GM12878 (cell line): ENCODE measurements around the gene PAQR5.

Experiments
- ATF3 ChIP-seq: IDR thresholded peaks from 2 replicates; pipeline ENCODE4 v1.6.1; 2011; ENCODE audit warnings: low read depth, mild to moderate bottlenecking, low read length, moderate library complexity, borderline replicate concordance; ENCODE audit errors: extremely low read depth
- BACH1 ChIP-seq: fragments of 450-650 bp; IDR thresholded peaks from 2 replicates; pipeline ENCODE4 v1.6.1; 2017; ENCODE audit warnings: mild to moderate bottlenecking, borderline replicate concordance
- BHLHE40 ChIP-seq, 2 experiments: fragments of 450-650 bp in 1 of 2; IDR thresholded peaks; 2 replicates each; pipeline ENCODE4 v1.6.1; 2011 to 2017; ENCODE audit warnings: low read depth in 2 of 2, borderline replicate concordance in 1 of 2, improper control_type of control experiment in 1 of 2, low read length in 1 of 2, mild to moderate bottlenecking in 1 of 2
- CTCF ChIP-seq, 3 experiments: IDR thresholded peaks in 2 of 3; conservative IDR thresholded peaks in 1 of 3; 2 replicates each; pipeline ENCODE4 v1.5.1; 2011; ENCODE audit warnings: low read depth in 3 of 3, low read length in 3 of 3, mild to moderate bottlenecking in 3 of 3, control low read depth in 2 of 3, moderate library complexity in 2 of 3, inconsistent platforms in 1 of 3, mixed read lengths in 1 of 3; ENCODE audit not compliant: control insufficient read depth in 2 of 3, insufficient read depth in 1 of 3; ENCODE audit errors: extremely low read depth in 1 of 3
- ETV6 ChIP-seq, 2 experiments: fragments of 450-650 bp in 1 of 2; IDR thresholded peaks in 1 of 2; conservative IDR thresholded peaks in 1 of 2; 2 replicates each; pipeline ENCODE4 v1.6.1; 2014; ENCODE audit warnings: antibody characterized with exemption in 1 of 2, borderline replicate concordance in 1 of 2, low read depth in 1 of 2, mild to moderate bottlenecking in 1 of 2, moderate library complexity in 1 of 2
- EZH2 ChIP-seq: IDR thresholded peaks from 2 replicates; pipeline ENCODE4 v1.6.1; 2012; ENCODE audit warnings: low read depth, mild to moderate bottlenecking, control low read depth, inconsistent platforms, low read length, borderline replicate concordance; ENCODE audit not compliant: control insufficient read depth
- TCF12 ChIP-seq: IDR thresholded peaks from 2 replicates; pipeline ENCODE4 v1.6.1; 2011; ENCODE audit warnings: low read depth, mild to moderate bottlenecking, low read length
- TCF3 ChIP-seq: IDR thresholded peaks from 2 replicates; pipeline ENCODE4 v1.6.1; 2012; ENCODE audit warnings: low read depth, mild to moderate bottlenecking, low read length, borderline replicate concordance; ENCODE audit not compliant: insufficient read depth
- YY1 ChIP-seq: IDR thresholded peaks from 2 replicates; pipeline ENCODE4 v1.6.1; 2011; ENCODE audit warnings: low read depth, mild to moderate bottlenecking, low read length

GRCh38 chr15:69360642-69361041 is 61.9 kb downstream of the PAQR5 start:
- no peak for TF ChIP-seq TCF3
- no peak for TF ChIP-seq EZH2
- TF ChIP-seq YY1: no peak
- no peak for TF ChIP-seq CTCF (IDR thresholded peaks at IDR 0.05 in 2 of 3, conservative IDR thresholded peaks at IDR 0.05 in 1 of 3; ENCODE audit: control insufficient read depth in 2 of 3, extremely low read depth in 1 of 3, insufficient read depth in 1 of 3, low read depth in 3 of 3, low read length in 3 of 3)
- TF ChIP-seq ATF3: no peak
- no peak for TF ChIP-seq BHLHE40 (IDR thresholded peaks at IDR 0.05; ENCODE audit: borderline replicate concordance in 1 of 2, low read depth in 2 of 2, low read length in 1 of 2)
- TF ChIP-seq BACH1: no peak
- no peak for TF ChIP-seq TCF12
- no peak for TF ChIP-seq ETV6 (conservative IDR thresholded peaks at IDR 0.05 in 1 of 2, IDR thresholded peaks at IDR 0.05 in 1 of 2; ENCODE audit: borderline replicate concordance in 1 of 2, low read depth in 1 of 2)
